ENCODE data around the gene KCNIP4. TPM values are rescaled to one million over a fixed set of nuclear protein-coding genes. Genes with fewer than 3 reads are reported as not detected.

KCNIP4 gene
- total and polyA plus RNA-seq, 3 donors from 2014 or later, result 0.68 TPM; not detected in 2

- no peak overlapping the region for H3K4me3 ChIP-seq
- no peaks in the 10 kb centered on the region for H3K4me1 ChIP-seq
- WGBS, 2 donors, result 75 to 86% methylated on average over 8 of the region's 8 CpGs
- H3K36me3 ChIP-seq (ENCODE audit: low read depth, missing control alignments), result no peaks in the 10 kb centered on the region
- TF ChIP-seq POLR2A (IDR thresholded peaks at IDR 0.05) (no peak), CTCF (IDR thresholded peaks at IDR 0.05) (no peak)
- H3K27me3 ChIP-seq, result no peaks in the 10 kb centered on the region
- no peak overlapping the region for H3K27ac ChIP-seq
- no peaks in the 10 kb centered on the region for H3K9me3 ChIP-seq
- intact Hi-C loops (cut with DNase I; ENCODE audit: low total_unique reads), result no loop called here
- no peak for DNase-seq
Measured at GRCh38 chr4:21869978-21870745, 78.4 kb downstream of the KCNIP4 start.

- WGBS, 2 donors, result 89 to 97% methylated on average over 2 of the region's 2 CpGs
- no peak overlapping the region for H3K27ac ChIP-seq
Measured at GRCh38 chr4:21864686-21865085, 83.9 kb downstream of the KCNIP4 start.

GRCh38 chr4:21862917-21863316 is 85.7 kb downstream of the KCNIP4 start:
- no peaks in the 10 kb centered on the region for H3K27me3 ChIP-seq
- H3K36me3 ChIP-seq (ENCODE audit: low read depth, missing control alignments), result no peaks in the 10 kb centered on the region
- H3K9me3 ChIP-seq, result no peaks in the 10 kb centered on the region
- H3K4me3 ChIP-seq, result no peak overlapping the region
- H3K27ac ChIP-seq, result no peak overlapping the region
- TF ChIP-seq CTCF (IDR thresholded peaks at IDR 0.05) (no peak), POLR2A (IDR thresholded peaks at IDR 0.05) (no peak)
- no peaks in the 10 kb centered on the region for H3K4me1 ChIP-seq
- 86 to 93% methylated on average over 6 of the region's 6 CpGs for WGBS, 2 donors
- intact Hi-C loops (cut with DNase I; ENCODE audit: low total_unique reads), result no loop called here
- DNase-seq, result no peak

More at GRCh38 chr4:21864686-21865085, 83.9 kb downstream of the KCNIP4 start:
- intact Hi-C loops (cut with DNase I; ENCODE audit: low total_unique reads), result no loop called here
- DNase-seq, result no peak
- Histone ChIP-seq H3K4me3 (no peak overlapping the region), H3K27me3 (no peaks in the 10 kb centered on the region), H3K9me3 (no peaks in the 10 kb centered on the region), H3K4me1 (no peaks in the 10 kb centered on the region), H3K36me3 (ENCODE audit: low read depth, missing control alignments) (no peaks in the 10 kb centered on the region)
- TF ChIP-seq POLR2A (IDR thresholded peaks at IDR 0.05) (no peak), CTCF (IDR thresholded peaks at IDR 0.05) (no peak)

- no peak overlapping the region for H3K4me3 ChIP-seq
- no peaks in the 10 kb centered on the region for H3K9me3 ChIP-seq
- 73 to 75% methylated on average over 3 of the region's 3 CpGs for WGBS, 2 donors
- H3K36me3 ChIP-seq (ENCODE audit: low read depth, missing control alignments), result no peaks in the 10 kb centered on the region
- H3K4me1 ChIP-seq, result no peaks in the 10 kb centered on the region
- intact Hi-C loops (cut with DNase I; ENCODE audit: low total_unique reads), result no loop called here
- no peak for TF ChIP-seq POLR2A (IDR thresholded peaks at IDR 0.05)
- no peak for TF ChIP-seq CTCF (IDR thresholded peaks at IDR 0.05)
- DNase-seq, result no peak
- H3K27ac ChIP-seq, result no peak overlapping the region
- H3K27me3 ChIP-seq, result no peaks in the 10 kb centered on the region
Measured at GRCh38 chr4:21858971-21859370, 89.6 kb downstream of the KCNIP4 start.

- no peaks in the 10 kb centered on the region for H3K9me3 ChIP-seq
- intact Hi-C loops (cut with DNase I; ENCODE audit: low total_unique reads), result no loop called here
- H3K36me3 ChIP-seq (ENCODE audit: low read depth, missing control alignments), result no peaks in the 10 kb centered on the region
- WGBS, 2 donors, result 83 to 90% methylated on average over 1 to 2 of the region's 2 CpGs
- no peak overlapping the region for H3K27ac ChIP-seq
- no peaks in the 10 kb centered on the region for H3K4me1 ChIP-seq
- no peaks in the 10 kb centered on the region for H3K27me3 ChIP-seq
- H3K4me3 ChIP-seq, result no peak overlapping the region
- TF ChIP-seq CTCF (IDR thresholded peaks at IDR 0.05) (no peak), POLR2A (IDR thresholded peaks at IDR 0.05) (no peak)
- no peak for DNase-seq
Measured at GRCh38 chr4:21856754-21857153, 91.8 kb downstream of the KCNIP4 start.
